Psoas muscle (tissue), 8 donors: Measurements from ENCODE around the gene ITGA1. TPM values are rescaled to one million over a fixed set of nuclear protein-coding genes. Genes with fewer than 3 reads are reported as not detected.

Experiments
- ATAC-seq, 4 donors: fragments of 200-7000 bp; cut with Tn5 transposase; one replicate each; pipeline ENCODE4 v1.9.1; 2020; ENCODE audit warnings: moderate library complexity in 3 of 4, mild to moderate bottlenecking in 2 of 4
- DNase-seq, 2 donors: peaks; one replicate each; pipeline ENCODE4 v3.0.0-alpha.2; 2020
- H3K27ac ChIP-seq: fragments of 200-600 bp; one replicate; pipeline ENCODE4 v1.8.0; 2022
- H3K27me3 ChIP-seq, 3 donors: fragments of 200-600 bp in 1 of 3; one replicate each; pipeline versions ENCODE4 v1.6.1 to v1.8.0; 2013 to 2022; ENCODE audit warnings: low read length in 2 of 3, mild to moderate bottlenecking in 2 of 3, moderate library complexity in 1 of 3; ENCODE audit not compliant: insufficient read depth in 3 of 3
- H3K36me3 ChIP-seq, 2 donors: fragments of 200-600 bp in 1 of 2; one replicate each; pipeline versions ENCODE4 v1.6.1 to v1.8.0; 2013 to 2022; ENCODE audit warnings: low read depth in 1 of 2, mild to moderate bottlenecking in 1 of 2, moderate library complexity in 1 of 2; ENCODE audit not compliant: insufficient read depth in 1 of 2
- H3K4me1 ChIP-seq: fragments of 200-600 bp; one replicate; pipeline ENCODE4 v1.8.0; 2022
- H3K4me3 ChIP-seq: fragments of 200-600 bp; one replicate; pipeline ENCODE4 v1.8.0; 2022; ENCODE audit warnings: mild to moderate bottlenecking
- H3K9me3 ChIP-seq: fragments of 200-600 bp; one replicate; pipeline ENCODE4 v1.8.0; 2022
- WGBS, 3 donors: extraction: QIAGEN DNeasy Blood & Tissue Kit; methylation state at CpG; one replicate each; pipeline versions ENCODE4 v1.1.6 to v1.1.7; 2013; 5-methylcytosine and 5-hydroxymethylcytosine counted together
- intact Hi-C, 2 donors: fragments of 100-400 bp; cut with DNase I; formaldehyde crosslinking; loops; one replicate each; pipeline versions ENCODE4 v1.11.0 to v1.14.2; 2022
- polyA plus RNA-seq, 3 donors: library from polyadenylated mRNA; stranded (reverse); fragments of 200-250 nt; gene quantifications; one replicate each; pipeline ENCODE4 v1.2.3, GENCODE V29; 2013
- total RNA-seq, 4 donors: library from RNA; stranded (reverse); fragmentation: NEBNext Ultra II Directional in 2 of 4; extraction: Animal tissue kit (Norgen Biotek cat#: 25700) in 2 of 4; gene quantifications; one replicate each; pipeline versions ENCODE4 v1.2.1 to v1.2.4, GENCODE V29; 2021 to 2023
- TF ChIP-seq, protein P1 (sequence below): fragments of 200-600 bp; IDR thresholded peaks from one replicate; pipeline ENCODE4 v1.8.0; 2022; ENCODE audit warnings: antibody characterized with exemption
- donor health status: healthy with polysubstance abuse.
- donor health status: DM: no; HTN: no; CAD: no; lungs with moderate emphysema.
- donor health status: Bipolar disorder and iron deficiency.
- donor health status: healthy.
- donor health status: DM: yes; HTN: yes; CAD: no.
- donor health status: DM: no; HTN: no; CAD: no.
- donor health status: DM: no; HTN: no; CAD: no.
- donor health status: DM: yes; HTN: yes; CAD: no.

Gene ITGA1
- total and polyA plus RNA-seq, 7 donors: 3.4 to 29.3 (median 13.0) TPM

DNA sequence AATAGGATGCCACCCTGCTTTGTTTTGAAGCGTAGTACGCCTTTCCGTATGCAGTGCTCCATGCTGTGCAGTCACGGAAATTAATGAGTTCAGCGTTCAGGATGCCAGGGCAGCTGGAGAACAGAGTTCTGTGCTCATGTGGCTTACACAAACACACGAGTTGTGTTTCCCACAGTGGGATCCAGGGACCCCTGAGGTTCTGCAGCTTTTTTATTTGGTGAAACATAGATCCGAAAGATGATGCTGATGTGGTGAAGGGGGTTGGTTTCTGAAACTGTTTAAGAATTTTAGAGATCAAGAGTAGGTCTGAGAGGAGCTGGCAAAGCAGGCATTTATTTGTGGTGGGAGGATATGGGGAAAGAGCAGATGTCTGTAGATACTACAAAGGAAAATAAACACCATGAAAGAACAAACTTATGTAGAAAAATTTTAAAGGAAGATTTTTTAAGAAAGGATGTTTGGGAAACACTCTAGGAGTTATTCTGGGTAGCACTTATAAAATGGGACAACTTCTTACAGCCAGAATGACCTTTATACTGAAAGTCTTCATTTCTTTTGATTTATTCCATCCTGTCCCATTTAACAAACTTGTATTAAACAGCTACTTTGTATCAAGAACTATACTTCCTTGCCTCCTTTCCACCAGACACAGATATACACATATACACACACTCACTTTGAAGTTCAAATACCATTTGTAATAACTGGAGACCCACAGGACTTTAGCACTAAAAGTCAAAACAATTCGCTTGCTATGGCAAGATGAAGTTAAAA is 52.7 kb downstream of the ITGA1 start:
- ATAC-seq: no peak
- intact Hi-C loops: no loop called here
- no peak for DNase-seq
- Histone ChIP-seq H3K27ac (no peak overlapping the region), H3K36me3 (no peaks in the 10 kb centered on the region), H3K4me3 (no peak overlapping the region), H3K4me1 (peaks cover 7% of the 10 kb centered on the region), H3K27me3 (no peaks in the 10 kb centered on the region), H3K9me3 (no peaks in the 10 kb centered on the region)
- TF ChIP-seq, protein P1, sequence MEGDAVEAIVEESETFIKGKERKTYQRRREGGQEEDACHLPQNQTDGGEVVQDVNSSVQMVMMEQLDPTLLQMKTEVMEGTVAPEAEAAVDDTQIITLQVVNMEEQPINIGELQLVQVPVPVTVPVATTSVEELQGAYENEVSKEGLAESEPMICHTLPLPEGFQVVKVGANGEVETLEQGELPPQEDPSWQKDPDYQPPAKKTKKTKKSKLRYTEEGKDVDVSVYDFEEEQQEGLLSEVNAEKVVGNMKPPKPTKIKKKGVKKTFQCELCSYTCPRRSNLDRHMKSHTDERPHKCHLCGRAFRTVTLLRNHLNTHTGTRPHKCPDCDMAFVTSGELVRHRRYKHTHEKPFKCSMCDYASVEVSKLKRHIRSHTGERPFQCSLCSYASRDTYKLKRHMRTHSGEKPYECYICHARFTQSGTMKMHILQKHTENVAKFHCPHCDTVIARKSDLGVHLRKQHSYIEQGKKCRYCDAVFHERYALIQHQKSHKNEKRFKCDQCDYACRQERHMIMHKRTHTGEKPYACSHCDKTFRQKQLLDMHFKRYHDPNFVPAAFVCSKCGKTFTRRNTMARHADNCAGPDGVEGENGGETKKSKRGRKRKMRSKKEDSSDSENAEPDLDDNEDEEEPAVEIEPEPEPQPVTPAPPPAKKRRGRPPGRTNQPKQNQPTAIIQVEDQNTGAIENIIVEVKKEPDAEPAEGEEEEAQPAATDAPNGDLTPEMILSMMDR: no peak
- 23 to 31% (median 29%) methylated on average over 8 of the region's 8 CpGs for WGBS, 3 donors

DNA sequence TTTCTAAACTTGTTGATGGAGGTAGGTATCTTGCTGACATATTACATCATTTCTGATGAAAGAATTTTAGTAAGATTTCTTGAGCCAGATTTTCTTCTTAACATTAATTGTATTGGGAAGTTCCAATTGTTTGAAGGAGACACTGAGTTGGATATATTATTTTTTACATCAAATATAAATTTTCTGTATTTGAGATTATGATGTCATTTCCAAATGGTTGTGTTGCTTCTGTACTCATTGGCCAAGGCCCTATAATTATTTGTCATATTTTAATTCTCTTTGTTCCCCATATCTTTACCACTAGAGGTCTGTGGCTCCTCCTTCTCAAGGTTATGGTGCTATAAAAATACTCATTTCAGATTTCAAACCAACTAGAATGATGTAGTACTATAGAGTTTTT is 53.4 kb downstream of the ITGA1 start:
- no peak for ATAC-seq
- no peak overlapping the region for H3K27ac ChIP-seq
- H3K27me3 ChIP-seq: no peaks in the 10 kb centered on the region
- no peaks in the 10 kb centered on the region for H3K36me3 ChIP-seq
- H3K4me1 ChIP-seq: peaks cover 7% of the 10 kb centered on the region
- no peaks in the 10 kb centered on the region for H3K9me3 ChIP-seq
- TF ChIP-seq, protein P1: no peak
- H3K4me3 ChIP-seq: no peak overlapping the region
- intact Hi-C loops: no loop called here
- no peak for DNase-seq

DNA sequence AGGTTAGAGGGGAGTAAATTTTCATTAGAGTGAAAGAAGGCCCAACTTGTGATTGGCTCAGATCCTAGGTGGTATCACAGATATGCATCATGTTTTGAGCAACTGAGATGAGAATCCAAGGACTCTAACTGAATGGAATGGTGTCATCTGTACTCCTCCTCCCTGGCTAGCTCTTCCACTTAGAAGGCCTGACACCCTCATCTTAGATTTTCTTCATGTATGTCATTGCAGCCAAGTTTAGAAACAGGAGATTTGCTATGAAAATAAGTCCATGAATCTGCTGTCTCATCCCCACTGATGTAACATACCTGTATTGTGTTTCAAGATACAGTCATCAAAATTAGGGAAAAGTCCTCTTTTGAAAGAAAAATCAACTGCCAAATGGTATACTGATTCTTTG is 54.4 kb downstream of the ITGA1 start:
- Histone ChIP-seq H3K9me3 (no peaks in the 10 kb centered on the region), H3K27me3 (no peaks in the 10 kb centered on the region), H3K4me3 (no peak overlapping the region), H3K27ac (no peak overlapping the region), H3K36me3 (no peaks in the 10 kb centered on the region), H3K4me1 (peaks cover 7% of the 10 kb centered on the region)
- ATAC-seq: no peak
- no peak for DNase-seq
- TF ChIP-seq, protein P1: no peak
- intact Hi-C loops: no loop called here

DNA sequence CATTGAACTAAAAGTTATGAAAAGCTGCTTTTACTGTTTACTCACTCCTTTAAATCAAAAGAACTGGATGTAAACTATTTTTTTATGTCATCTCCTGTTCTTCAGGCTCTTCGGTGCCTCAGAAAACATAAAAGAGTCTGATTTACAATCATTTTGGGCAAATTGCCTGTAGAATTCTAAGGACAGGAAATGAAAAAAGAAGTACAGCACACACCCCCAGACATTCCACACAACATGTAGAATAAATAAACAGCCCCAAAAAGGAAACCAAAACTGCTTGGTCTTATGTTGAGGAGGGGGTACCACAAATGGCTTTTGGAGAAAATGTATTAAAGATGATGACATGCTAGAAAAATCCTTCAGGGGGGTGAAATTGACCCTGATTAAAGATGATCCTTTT is 57.2 kb downstream of the ITGA1 start:
- H3K27ac ChIP-seq: no peak overlapping the region

More for the DNA sequence above, 57.2 kb downstream of the ITGA1 start:
- Histone ChIP-seq H3K4me3 (no peak overlapping the region), H3K4me1 (peaks cover 7% of the 10 kb centered on the region), H3K27me3 (no peaks in the 10 kb centered on the region), H3K9me3 (no peaks in the 10 kb centered on the region), H3K36me3 (no peaks in the 10 kb centered on the region)
- no peak for ATAC-seq
- TF ChIP-seq, protein P1: no peak
- intact Hi-C loops: no loop called here
- 50 to 56% (median 52%) methylated on average over 1 of the region's 1 CpG for WGBS, 3 donors
- DNase-seq: no peak
